ENCODE results near the gene LEO1. TPM values are rescaled to one million over a fixed set of nuclear protein-coding genes. Genes with fewer than 3 reads are reported as not detected.

The LEO1 gene
- total RNA-seq (2014; rRNA removed; shearing (Covaris generic)), result 15.1 and 26.9 TPM in 2 replicates

GRCh38 chr15:51971375-51972133, at the start of gene LEO1:
TSS of gene LEO1 (minus strand) at chr15:51971778. CDS start at chr15:51971745, 33 bp downstream.
- Histone ChIP-seq H3K36me3 (replicated peaks; ENCODE audit: control insufficient read depth, insufficient read depth, low read length) (no peaks in the 10 kb centered on the region), H3K4me3 (ENCODE audit: insufficient read depth, low read depth, low read length) (peak within 1 kb of the TSS; percentile 91)
- peak; percentile 94 for DNase-seq

GRCh38 chr15:52021128-52021671, 49.6 kb upstream of the LEO1 start:
- no peaks in the 10 kb centered on the region for H3K27me3 ChIP-seq (ENCODE audit: control insufficient read depth, insufficient read depth, low read length)
- no peak overlapping the region for H3K4me3 ChIP-seq (ENCODE audit: insufficient read depth, low read depth, low read length)
- peak; percentile 74 for DNase-seq
- H3K36me3 ChIP-seq (replicated peaks; ENCODE audit: control insufficient read depth, insufficient read depth, low read length), result no peaks in the 10 kb centered on the region

More at GRCh38 chr15:51971375-51972133, at the start of gene LEO1:
- H3K27me3 ChIP-seq (ENCODE audit: control insufficient read depth, insufficient read depth, low read length), result no peaks in the 10 kb centered on the region

GRCh38 chr15:52020221-52021085, 48.9 kb upstream of the LEO1 start:
- peak; percentile 42 for DNase-seq
- no peaks in the 10 kb centered on the region for H3K27me3 ChIP-seq (ENCODE audit: control insufficient read depth, insufficient read depth, low read length)
- H3K4me3 ChIP-seq (ENCODE audit: insufficient read depth, low read depth, low read length), result peak overlapping the region; percentile 90
- no peaks in the 10 kb centered on the region for H3K36me3 ChIP-seq (replicated peaks; ENCODE audit: control insufficient read depth, insufficient read depth, low read length)

GRCh38 chr15:52019394-52020220, 48.0 kb upstream of the LEO1 start:
- peak; percentile 92 for DNase-seq
- H3K36me3 ChIP-seq (replicated peaks; ENCODE audit: control insufficient read depth, insufficient read depth, low read length), result no peaks in the 10 kb centered on the region
- H3K4me3 ChIP-seq (ENCODE audit: insufficient read depth, low read depth, low read length), result peak overlapping the region; percentile 90
- H3K27me3 ChIP-seq (ENCODE audit: control insufficient read depth, insufficient read depth, low read length), result no peaks in the 10 kb centered on the region

GRCh38 chr15:52018693-52019393, 47.3 kb upstream of the LEO1 start, which contains the start of gene MAPK6:
TSS of gene MAPK6 (plus strand) at chr15:52019219. CDS start at chr15:52046461, 27,242 bp downstream.
- peak; percentile 99 for DNase-seq
- no peaks in the 10 kb centered on the region for H3K27me3 ChIP-seq (ENCODE audit: control insufficient read depth, insufficient read depth, low read length)
- no peaks in the 10 kb centered on the region for H3K36me3 ChIP-seq (replicated peaks; ENCODE audit: control insufficient read depth, insufficient read depth, low read length)
- H3K4me3 ChIP-seq (ENCODE audit: insufficient read depth, low read depth, low read length), result peak within 1 kb of the TSS; percentile 90

- Histone ChIP-seq H3K36me3 (replicated peaks; ENCODE audit: control insufficient read depth, insufficient read depth, low read length) (no peaks in the 10 kb centered on the region), H3K27me3 (ENCODE audit: control insufficient read depth, insufficient read depth, low read length) (no peaks in the 10 kb centered on the region), H3K4me3 (ENCODE audit: insufficient read depth, low read depth, low read length) (no peak overlapping the region; the same call in 1 of the 2 replicates)
- DNase-seq, result no peak
Observed at GRCh38 chr15:52018244-52018643, 46.7 kb upstream of the LEO1 start.

GRCh38 chr15:52016316-52016715, 44.7 kb upstream of the LEO1 start:
- DNase-seq, result no peak
- no peaks in the 10 kb centered on the region for H3K36me3 ChIP-seq (replicated peaks; ENCODE audit: control insufficient read depth, insufficient read depth, low read length)
- H3K4me3 ChIP-seq (ENCODE audit: insufficient read depth, low read depth, low read length), result no peak overlapping the region
- no peaks in the 10 kb centered on the region for H3K27me3 ChIP-seq (ENCODE audit: control insufficient read depth, insufficient read depth, low read length)

- no peak for DNase-seq
- no peaks in the 10 kb centered on the region for H3K36me3 ChIP-seq (replicated peaks; ENCODE audit: control insufficient read depth, insufficient read depth, low read length)
- no peaks in the 10 kb centered on the region for H3K27me3 ChIP-seq (ENCODE audit: control insufficient read depth, insufficient read depth, low read length)
- H3K4me3 ChIP-seq (ENCODE audit: insufficient read depth, low read depth, low read length), result no peak overlapping the region
Observed at GRCh38 chr15:52014616-52015015, 43.0 kb upstream of the LEO1 start.

GRCh38 chr15:52013151-52013791, 41.7 kb upstream of the LEO1 start:
- Histone ChIP-seq H3K4me3 (ENCODE audit: insufficient read depth, low read depth, low read length) (no peak overlapping the region), H3K27me3 (ENCODE audit: control insufficient read depth, insufficient read depth, low read length) (no peaks in the 10 kb centered on the region), H3K36me3 (replicated peaks; ENCODE audit: control insufficient read depth, insufficient read depth, low read length) (no peaks in the 10 kb centered on the region)
- no peak for DNase-seq

- no peak for DNase-seq
- Histone ChIP-seq H3K36me3 (replicated peaks; ENCODE audit: control insufficient read depth, insufficient read depth, low read length) (no peaks in the 10 kb centered on the region), H3K27me3 (ENCODE audit: control insufficient read depth, insufficient read depth, low read length) (no peaks in the 10 kb centered on the region), H3K4me3 (ENCODE audit: insufficient read depth, low read depth, low read length) (no peak overlapping the region)
Observed at GRCh38 chr15:52012210-52012609, 40.6 kb upstream of the LEO1 start.

GRCh38 chr15:52011711-52012144, 40.1 kb upstream of the LEO1 start:
- H3K36me3 ChIP-seq (replicated peaks; ENCODE audit: control insufficient read depth, insufficient read depth, low read length), result no peaks in the 10 kb centered on the region
- H3K27me3 ChIP-seq (ENCODE audit: control insufficient read depth, insufficient read depth, low read length), result no peaks in the 10 kb centered on the region
- no peak for DNase-seq
- H3K4me3 ChIP-seq (ENCODE audit: insufficient read depth, low read depth, low read length), result no peak overlapping the region

- Histone ChIP-seq H3K27me3 (ENCODE audit: control insufficient read depth, insufficient read depth, low read length) (no peaks in the 10 kb centered on the region), H3K36me3 (replicated peaks; ENCODE audit: control insufficient read depth, insufficient read depth, low read length) (no peaks in the 10 kb centered on the region), H3K4me3 (ENCODE audit: insufficient read depth, low read depth, low read length) (no peak overlapping the region)
- no peak for DNase-seq
Observed at GRCh38 chr15:52010633-52011595, 39.3 kb upstream of the LEO1 start.
